RWPE2 (cell line): ENCODE data around the gene E2F4.
A peak's percentile ranks its signal among the peaks of the same experiment; 100 is the strongest.

Source experiments
- ATAC-seq: fragments of 200-7000 bp; cut with Tn5 transposase; 3 replicates; pipeline ENCODE4 v1.9.1; 2021; ENCODE audit warnings: low read depth
- DNase-seq: peaks from one replicate; pipeline ENCODE4 v3.0.0-alpha.2; 2020; ENCODE audit warnings: low spot score
- H3K27ac ChIP-seq: fragments of 450-650 bp; 2 replicates; pipeline ENCODE4 v1.5.1; 2017; ENCODE audit warnings: mild to moderate bottlenecking; ENCODE audit not compliant: poor library complexity, severe bottlenecking
- H3K27me3 ChIP-seq: fragments of 250-450 bp; sonication (Bioruptor Pico); 2 replicates; pipeline ENCODE4 v1.5.1; 2021; ENCODE audit warnings: mild to moderate bottlenecking, moderate library complexity; ENCODE audit not compliant: insufficient read depth, poor library complexity, severe bottlenecking
- H3K36me3 ChIP-seq: fragments of 250-450 bp; sonication (Bioruptor Pico); 2 replicates; pipeline ENCODE4 v1.5.1; 2020; ENCODE audit warnings: low read depth, mild to moderate bottlenecking, moderate library complexity
- H3K4me1 ChIP-seq: fragments of 250-450 bp; sonication (Bioruptor Pico); 2 replicates; pipeline ENCODE4 v1.5.1; 2021; ENCODE audit warnings: mild to moderate bottlenecking, moderate library complexity; ENCODE audit not compliant: insufficient read depth, poor library complexity, severe bottlenecking
- H3K4me3 ChIP-seq: fragments of 250-450 bp; sonication (Bioruptor Pico); 2 replicates; pipeline ENCODE4 v1.5.1; 2021; ENCODE audit warnings: mild to moderate bottlenecking, moderate library complexity; ENCODE audit not compliant: severe bottlenecking
- H3K9me3 ChIP-seq: fragments of 250-450 bp; sonication (Bioruptor Pico); 2 replicates; pipeline ENCODE4 v1.5.1; 2021; ENCODE audit warnings: mild to moderate bottlenecking, moderate library complexity; ENCODE audit not compliant: severe bottlenecking
- TF ChIP-seq, protein P1 (sequence below): fragments of 450-650 bp; IDR thresholded peaks from one replicate; pipeline ENCODE4 v1.5.1; 2017; ENCODE audit warnings: mild to moderate bottlenecking, moderate library complexity; ENCODE audit not compliant: poor library complexity, severe bottlenecking

E2F4 gene

DNA sequence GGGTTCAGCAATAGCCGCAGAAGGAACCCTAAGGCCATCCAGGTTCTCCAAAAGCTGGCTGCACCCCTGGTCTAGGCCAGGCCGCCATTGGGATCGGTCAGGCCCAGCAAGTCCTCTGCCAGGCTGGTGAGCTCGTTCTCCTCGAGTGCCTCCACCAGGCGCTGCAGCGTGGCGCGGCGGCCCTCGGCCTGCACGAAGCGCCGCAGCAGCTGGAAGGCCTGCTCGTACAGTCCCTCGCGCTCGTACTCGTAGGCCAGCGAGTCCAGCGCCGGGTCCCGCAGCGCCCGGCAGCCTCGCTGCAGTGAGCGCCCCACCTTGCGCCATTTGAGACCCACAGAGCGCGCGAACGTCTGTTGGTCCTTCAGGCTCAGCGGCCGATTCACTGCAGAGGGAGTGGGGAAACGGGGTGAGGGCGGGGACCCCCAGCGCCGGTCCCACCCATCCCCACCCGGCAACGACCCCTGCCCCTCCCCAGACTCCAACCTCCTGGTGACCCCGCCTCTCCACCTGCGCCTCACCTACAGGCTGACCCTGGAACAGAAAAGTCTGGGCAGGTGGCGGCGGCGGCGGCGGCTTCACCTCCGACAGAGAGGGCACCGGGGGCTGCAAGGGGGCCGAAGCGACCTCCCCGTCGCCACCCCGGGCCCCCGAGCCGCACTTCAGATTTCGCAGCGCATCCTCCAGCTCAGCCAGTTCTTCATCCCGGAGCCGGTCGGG lies 37.2 kb upstream of the E2F4 start:
- Histone ChIP-seq H3K36me3 (no peaks in the 10 kb centered on the region), H3K9me3 (no peaks in the 10 kb centered on the region), H3K4me3 (no peak overlapping the region), H3K4me1 (no peaks in the 10 kb centered on the region), H3K27ac (no peak overlapping the region), H3K27me3 (no peaks in the 10 kb centered on the region)
- TF ChIP-seq, protein P1, sequence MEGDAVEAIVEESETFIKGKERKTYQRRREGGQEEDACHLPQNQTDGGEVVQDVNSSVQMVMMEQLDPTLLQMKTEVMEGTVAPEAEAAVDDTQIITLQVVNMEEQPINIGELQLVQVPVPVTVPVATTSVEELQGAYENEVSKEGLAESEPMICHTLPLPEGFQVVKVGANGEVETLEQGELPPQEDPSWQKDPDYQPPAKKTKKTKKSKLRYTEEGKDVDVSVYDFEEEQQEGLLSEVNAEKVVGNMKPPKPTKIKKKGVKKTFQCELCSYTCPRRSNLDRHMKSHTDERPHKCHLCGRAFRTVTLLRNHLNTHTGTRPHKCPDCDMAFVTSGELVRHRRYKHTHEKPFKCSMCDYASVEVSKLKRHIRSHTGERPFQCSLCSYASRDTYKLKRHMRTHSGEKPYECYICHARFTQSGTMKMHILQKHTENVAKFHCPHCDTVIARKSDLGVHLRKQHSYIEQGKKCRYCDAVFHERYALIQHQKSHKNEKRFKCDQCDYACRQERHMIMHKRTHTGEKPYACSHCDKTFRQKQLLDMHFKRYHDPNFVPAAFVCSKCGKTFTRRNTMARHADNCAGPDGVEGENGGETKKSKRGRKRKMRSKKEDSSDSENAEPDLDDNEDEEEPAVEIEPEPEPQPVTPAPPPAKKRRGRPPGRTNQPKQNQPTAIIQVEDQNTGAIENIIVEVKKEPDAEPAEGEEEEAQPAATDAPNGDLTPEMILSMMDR, result no peak
- ATAC-seq (no peak), DNase-seq (peak; percentile 64)

DNA sequence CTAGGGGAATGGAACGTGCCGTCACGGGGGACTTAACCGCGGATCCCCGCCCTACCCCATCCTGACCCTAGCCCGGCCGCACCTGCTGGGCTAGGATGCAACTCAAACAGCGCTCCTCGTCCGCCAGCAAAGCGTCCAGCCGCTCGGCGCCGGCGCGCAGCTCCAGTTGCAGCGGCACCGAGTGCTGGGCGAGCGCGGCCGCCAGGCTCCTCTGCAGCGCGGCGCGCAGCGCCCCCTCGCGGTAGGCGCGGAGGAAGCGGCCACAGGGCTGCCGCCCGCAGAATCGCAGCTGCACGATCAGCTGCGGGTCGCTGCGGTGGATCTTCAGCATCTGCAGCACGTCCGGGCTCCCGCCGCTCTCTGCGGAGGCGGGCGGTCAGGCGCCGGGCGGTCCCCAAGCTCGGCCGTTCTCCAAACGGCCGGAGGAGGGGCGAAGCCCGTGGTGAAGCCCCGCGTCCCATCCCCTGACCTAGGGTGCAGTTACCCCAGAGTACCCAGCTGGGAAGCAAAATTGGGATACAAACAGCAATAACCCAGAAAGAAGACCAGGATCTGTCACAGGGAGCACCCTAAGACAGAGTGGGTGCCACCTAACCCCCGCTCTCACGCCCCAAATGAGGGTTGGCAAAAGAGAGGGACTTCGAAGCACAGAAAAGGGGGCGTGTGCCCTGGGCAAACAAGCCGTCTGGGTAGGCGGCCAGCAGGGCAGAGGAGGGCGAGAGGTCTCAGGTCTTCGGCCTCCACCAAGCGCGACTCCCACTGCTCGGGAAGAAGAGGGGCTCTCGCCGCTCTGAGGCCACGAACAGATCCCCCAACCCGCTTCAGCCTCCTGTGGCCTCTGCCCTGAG lies 36.4 kb upstream of the E2F4 start:
- Histone ChIP-seq H3K4me3 (no peak overlapping the region), H3K4me1 (no peaks in the 10 kb centered on the region), H3K27ac (no peak overlapping the region), H3K27me3 (no peaks in the 10 kb centered on the region), H3K36me3 (no peaks in the 10 kb centered on the region), H3K9me3 (no peaks in the 10 kb centered on the region)
- TF ChIP-seq, protein P1, result peak; percentile 98
- DNase-seq (peak; percentile 55), ATAC-seq (peak; percentile 59)

DNA sequence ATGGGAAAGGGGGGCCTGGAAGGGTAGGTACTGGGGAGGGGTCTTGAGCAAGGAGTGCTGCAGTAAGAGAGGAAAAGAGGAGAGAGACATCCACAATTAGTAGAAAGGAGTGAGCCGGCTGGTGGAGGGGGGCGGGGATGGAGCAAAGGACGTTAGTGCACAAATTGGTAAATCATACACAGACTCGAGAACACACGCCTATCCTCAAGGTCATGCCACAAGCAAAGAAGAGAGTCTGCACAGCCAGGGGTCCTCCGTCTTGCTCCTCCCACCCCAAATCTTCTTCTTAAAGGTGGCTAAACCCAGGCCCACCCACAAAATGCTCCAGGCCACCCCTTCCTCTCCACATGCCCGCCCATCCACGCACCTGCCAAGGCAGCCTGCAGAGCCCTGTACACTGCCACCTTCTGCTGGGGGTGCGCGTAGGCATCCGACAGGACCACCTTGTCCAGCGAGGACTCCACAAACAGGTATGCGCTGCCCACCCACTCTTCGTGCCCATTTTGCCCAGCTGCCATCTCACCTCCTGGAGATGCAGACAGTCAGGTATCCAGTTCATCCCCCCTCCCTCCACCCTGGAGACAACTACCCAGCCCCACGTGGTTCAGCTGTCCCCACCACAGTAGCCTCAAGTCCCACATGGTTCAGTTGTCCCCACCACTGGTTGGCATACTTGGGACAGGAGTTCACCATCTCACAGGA lies 35.7 kb upstream of the E2F4 start:
- Histone ChIP-seq H3K9me3 (no peaks in the 10 kb centered on the region), H3K36me3 (no peaks in the 10 kb centered on the region), H3K4me1 (no peaks in the 10 kb centered on the region), H3K27me3 (no peaks in the 10 kb centered on the region), H3K27ac (no peak overlapping the region), H3K4me3 (no peak overlapping the region)
- TF ChIP-seq, protein P1, result no peak
- DNase-seq (peak; percentile 49), ATAC-seq (no peak)

DNA sequence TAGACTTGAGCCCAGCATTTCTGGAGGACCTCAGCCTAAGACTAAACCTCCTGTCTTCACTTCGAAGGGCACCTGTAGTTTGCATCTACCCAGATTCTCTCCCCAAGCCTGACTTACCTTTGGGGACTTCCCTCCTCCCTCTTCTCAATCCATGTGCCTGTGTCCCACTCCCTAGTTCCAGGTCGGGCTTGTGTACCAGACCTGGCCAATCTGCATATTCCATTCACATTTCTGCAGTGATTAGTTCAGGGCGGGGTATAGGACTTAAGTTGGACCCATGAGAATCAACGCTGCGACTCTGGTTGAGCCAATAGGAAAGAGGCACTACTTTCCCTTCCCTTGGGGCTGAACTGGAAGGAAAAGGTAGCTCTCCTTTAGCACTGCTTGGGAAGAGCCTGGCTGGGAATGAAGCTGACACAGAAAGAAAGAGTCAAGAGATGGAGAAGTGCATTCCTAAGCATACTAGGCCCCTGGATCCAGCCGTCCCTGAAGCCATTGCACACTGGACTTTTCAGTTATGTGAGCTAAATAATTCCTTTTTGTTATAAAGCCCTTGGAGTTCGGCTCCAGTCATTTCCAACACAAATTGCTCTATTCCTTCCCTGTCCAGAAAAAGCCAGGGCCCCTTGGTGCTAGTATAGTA lies 34.7 kb upstream of the E2F4 start:
- no peaks in the 10 kb centered on the region for H3K27me3 ChIP-seq

More for the DNA sequence above, 34.7 kb upstream of the E2F4 start:
- H3K9me3 ChIP-seq, result no peaks in the 10 kb centered on the region
- DNase-seq (no peak), ATAC-seq (no peak)
- TF ChIP-seq, protein P1, result no peak
- H3K4me1 ChIP-seq, result no peaks in the 10 kb centered on the region
- H3K4me3 ChIP-seq, result no peak overlapping the region
- no peaks in the 10 kb centered on the region for H3K36me3 ChIP-seq
- H3K27ac ChIP-seq, result no peak overlapping the region
